GF-D8 (cell line): Measurements from ENCODE around the gene ABLIM2.
A peak's percentile ranks its signal among the peaks of the same experiment; 100 is the strongest.

Experiments used
- DNase-seq: peaks from one replicate; lab custom pipeline; 2025; lab: John Stamatoyannopoulos, UW

ABLIM2 gene

DNA sequence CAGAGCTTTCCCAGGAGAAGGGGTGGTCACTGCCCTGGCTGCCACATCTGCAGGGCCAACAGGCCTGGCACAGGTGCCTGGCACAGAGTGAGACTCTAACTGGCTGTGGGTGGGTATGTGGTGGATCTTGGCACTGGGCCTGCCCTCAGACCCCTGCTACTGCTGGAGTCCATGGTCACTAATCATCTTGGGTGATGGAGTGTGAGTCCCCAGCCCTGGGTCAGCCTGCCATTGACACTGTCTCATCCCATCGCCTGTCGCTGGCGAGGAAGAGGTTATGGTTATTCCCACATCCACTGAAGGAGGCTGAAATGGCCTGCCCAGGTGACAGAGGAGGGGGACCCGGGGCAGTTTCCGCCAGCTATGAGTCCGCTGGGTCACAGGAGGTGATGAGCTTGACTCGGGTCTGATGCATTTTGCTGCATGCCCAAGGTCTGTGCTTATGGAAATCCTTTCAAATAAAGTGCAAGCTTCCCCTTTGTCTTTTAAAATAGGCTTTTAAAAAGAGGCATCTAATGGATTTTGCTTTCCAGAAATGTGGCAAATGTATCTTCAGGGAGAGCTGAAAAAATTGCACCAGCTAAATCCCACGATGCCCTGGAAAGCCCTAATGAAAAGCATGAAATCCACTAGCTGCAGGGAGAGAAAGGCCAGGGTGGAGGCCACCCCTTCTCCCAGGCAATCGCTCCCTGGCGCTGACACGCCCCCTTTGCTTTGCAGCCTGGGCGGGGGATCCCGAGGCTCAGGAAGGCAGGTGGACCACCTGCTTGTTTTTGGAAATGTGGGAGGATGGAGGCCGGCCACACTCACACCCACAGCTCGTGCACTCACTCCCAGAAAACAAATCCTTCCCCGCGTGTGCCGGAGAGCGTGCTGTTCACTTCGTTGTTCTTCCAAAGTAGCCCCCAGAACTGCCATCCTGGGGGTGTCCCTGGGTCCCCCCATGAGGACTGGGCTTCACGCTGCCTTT is 54.9 kb downstream of the ABLIM2 start:
- no peak for DNase-seq

DNA sequence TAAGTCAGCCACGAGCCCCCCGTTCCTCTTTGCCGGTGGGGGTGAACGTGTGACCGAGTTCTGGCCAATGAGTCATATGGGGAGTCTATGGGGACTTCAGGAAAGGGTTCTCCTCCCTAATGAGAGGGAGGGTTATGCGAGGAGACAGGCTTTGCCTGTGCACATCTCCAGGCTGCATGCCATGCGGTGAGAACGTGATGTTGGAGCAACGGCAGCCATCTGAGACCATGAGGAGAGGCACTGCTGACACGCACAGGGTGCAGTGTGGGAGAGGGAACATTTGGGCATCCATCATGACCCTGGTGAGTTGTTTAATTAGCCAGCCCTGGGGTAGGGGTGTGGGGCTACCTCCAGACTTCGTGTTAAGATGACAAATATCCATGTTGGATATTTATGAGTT is 55.8 kb downstream of the ABLIM2 start:
- no peak for DNase-seq

DNA sequence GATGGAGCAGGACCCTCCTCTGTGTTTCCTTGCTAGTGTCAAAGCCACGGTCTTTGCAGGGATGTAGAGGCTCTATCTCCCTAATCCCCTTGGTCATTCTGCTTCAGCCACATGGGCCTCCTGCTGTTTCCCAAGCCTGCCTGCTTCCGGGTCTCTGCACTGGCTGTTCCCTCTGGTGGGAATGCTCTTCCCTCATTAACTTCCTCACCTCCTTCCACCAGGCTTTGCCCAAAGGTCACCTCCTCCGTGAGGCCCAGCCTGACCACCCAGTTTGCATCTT is 56.6 kb downstream of the ABLIM2 start:
- DNase-seq: no peak

DNA sequence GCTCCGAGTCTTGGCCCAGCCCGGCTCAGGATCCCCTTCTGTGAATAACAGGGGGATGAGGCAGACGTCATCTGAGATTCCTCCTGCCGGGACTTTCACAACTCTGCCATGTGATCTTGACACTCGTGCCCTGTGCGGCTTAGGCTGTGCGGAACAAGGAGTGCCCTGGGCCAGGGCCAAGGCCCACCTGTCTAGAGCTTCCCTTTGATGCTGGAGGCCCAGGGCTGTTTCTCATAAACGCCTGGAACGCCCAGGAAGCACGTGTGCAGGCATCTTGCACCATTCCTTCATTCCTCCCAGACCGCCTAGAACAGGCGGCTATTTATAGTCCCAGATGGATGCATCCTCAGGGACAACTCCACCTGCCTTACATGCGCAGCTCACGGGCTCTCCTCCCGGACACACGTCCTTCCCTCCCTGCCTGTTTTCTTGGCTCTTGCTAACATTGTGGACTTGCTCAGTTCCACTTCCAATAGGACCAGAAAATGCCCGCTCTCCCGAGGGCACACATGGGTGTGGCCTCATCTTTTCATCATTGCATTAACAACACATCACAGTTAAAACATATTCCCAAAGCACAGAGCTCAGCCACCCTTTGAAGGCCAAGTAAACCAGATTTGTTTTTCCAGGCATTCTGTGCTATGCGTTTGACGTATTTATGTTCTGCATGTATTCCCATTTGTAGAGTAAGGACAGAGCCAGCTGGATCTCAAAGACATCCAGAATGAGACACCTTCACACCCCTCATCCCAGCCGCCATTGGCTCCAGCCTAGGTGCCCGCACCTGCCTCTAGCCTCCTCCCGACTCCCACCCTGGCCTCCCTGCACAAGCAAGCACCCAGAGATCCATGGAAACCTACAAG is 57.2 kb downstream of the ABLIM2 start:
- DNase-seq: no peak

DNA sequence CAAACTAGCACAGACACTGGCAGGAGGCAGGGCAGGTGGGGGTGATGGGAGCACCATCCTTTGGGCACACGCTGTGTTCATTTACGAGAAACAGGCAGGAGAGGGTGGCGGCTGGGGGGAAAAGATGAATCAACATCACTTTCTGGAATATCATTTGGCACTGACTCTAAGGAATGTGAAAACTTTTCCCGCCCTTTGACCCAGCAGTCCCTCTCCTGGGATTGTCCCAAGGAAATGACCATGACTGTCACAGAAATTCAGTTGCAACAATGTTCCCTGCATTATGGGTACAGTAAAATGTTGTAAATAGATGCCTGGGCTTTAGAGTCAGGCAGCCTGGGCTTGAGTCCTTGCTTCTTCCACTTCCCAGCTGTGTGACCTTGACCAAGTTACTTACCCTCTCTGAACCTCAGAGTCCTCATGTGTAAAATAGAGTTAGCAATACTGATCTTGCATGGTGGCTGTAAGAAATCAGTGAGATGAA is 58.6 kb downstream of the ABLIM2 start:
- DNase-seq: no peak

DNA sequence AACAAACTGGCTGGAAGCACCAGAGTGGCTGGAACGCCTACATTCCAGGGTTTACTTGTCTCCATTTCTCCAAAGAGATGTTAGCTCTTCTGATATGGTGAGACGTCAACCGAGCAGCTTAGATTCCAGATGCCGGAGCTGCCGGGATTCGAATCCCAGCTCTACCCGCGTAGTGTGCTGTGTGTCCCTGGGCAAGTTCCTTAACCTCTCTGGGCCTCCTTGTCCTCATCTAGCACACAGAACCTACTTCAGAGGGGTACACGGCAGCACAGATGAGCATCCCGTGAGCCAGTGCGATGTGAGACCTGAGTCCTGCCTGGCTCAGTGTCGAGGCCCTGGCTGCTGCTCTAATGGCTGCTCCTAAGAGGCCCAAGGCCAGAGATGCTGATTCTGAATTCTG is 60.1 kb downstream of the ABLIM2 start:
- DNase-seq: no peak

DNA sequence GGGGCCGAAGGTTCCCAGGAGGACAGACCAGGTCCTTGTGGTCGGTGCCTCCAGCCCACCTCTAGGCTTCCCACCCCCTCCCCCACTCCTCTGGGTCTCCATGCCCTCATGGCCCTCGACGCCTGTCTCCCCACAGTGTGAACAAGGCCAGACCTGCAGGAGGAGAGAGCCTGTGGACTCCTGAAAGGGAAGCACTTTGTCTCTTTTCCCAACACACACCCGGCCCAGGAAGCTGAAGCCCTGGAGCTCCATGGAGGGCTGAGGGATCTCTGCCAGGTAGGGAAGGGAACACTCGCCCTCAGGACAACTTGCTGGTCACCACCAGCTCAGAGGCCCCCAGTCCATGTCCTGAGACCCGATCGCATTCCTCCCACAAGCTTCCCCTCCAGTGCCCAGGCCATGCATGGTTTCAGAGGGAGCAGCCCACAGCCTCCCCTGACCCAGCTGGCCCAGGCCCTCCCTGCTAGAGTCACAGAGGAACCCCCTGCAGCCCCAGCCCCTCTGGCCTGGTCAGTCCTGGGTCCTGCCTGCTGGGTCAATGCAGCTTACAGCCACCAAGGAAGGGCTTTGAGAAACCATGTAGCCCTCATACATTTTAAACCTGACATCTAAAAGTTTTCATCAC is 60.8 kb downstream of the ABLIM2 start:
- DNase-seq: no peak

DNA sequence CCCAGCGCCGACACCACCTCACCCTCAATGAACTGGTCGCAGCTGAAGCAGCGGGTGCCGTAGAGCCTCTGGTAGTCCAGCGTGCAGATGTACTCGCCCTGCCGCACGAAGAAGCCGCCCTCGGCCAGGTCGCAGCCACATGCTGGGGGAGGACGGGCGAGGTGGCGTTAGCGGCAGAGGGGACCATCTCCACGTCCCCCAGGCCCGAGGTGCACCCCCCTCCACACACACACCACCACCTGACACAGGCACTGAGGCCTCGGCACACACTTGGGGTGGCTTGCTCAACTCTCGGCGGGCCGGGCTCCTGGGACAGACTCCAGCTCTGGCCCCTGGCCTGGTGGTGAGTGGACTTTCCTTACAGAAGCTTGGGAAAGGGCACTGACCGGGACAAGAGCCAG is 61.5 kb downstream of the ABLIM2 start:
- DNase-seq: no peak

DNA sequence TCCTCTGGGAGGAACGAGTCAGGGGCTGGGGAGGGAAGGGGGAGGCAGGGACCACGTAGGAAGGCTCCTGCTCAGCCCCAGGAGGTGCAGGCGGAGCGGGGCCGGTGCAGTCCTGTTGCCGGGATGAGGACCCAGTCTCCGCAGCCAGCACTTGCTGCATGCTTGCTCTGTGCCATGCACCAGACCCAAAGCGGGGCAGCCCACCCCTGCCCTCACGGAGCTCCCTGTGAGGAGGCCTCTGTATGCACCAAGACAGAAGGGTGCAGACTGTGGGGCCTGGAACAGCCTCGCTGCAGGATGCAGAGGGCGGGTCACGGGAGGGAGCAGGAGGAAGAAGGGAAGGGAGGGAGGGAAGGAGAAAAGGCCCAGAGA is 61.9 kb downstream of the ABLIM2 start:
- no peak for DNase-seq

DNA sequence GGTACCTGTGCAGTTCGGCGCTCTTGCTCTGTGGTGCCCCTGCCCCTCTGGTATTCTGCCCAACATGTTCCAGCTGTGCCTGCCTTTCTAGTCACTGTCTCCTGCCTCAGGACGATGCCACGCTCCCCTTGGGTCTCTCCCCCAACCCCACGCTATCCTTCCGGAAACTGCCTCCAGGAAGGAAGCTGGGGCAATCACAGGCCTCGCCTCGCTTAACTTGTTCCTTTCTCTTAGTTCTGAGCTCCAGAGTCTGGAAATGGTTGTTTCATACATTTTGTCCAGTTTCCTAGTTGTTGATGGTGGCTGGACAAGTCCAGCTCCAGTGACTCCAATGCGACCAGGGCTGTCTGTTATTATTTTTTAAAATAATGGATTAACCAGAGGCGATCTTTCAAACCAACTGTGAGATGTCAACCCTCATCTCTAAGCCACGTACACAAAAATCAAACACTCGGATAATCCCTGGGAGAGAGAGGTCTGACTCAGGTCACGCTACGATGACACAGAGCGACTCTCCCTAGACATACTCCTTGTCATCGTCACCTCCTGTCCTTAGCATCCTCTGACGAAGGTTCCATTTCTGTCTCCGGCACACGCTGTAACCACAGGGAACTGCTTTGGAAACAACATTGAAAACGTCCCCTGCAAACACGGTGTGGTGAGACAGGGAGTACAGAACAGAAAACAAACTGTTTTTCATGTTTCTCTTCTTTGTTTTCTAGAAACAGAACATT is 62.5 kb downstream of the ABLIM2 start:
- DNase-seq: peak; percentile 1

DNA sequence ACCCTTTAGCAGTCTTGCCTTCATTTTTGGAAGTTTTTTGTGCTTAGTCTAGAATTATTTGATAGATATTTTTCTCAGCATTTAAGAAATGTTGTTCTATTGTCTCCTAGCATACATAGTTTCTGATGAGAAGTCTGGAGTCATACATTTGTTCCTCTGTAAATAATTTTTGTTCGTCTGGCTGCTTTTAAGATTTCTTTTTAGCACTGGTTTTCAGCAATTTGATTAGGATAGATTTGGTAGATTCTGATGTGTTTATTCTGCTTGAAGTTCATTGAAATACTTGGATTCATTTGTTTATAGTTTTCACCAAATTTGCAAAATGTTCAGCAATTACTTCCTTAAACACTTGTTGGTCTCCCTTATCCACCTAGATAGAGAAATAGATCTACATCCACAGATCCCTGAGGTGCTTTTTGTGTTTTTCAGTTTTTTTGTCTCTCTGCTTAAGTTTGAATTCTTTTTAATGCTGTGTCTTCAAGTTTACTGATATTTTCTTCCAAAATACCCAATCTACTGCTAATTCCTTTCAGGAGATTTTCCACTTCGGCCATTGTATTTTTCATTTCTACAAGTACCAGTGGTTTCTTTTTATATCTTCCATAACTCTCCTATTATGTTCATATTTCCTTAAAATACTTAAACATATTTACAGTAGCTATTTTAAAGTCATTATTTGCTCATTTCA is 64.9 kb downstream of the ABLIM2 start:
- no peak for DNase-seq

DNA sequence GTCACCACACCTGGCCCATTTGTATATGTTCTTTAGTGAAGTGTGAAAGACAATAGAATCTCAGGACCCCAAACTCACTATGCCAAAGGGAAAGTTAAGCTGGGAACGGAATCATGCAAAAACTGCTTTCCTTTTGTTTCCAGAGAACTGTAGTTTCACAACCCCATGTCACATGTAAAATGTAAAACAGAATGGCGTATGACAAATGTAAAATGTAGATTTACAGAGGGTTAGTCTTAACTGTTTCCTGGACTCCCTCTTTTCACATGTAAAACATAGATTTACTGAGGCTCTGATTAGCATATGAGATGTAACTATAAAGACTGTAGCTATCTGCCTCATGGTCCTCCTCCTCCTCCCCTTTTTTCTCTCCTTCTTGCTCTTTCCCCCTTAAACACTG is 66.3 kb downstream of the ABLIM2 start:
- DNase-seq: no peak

DNA sequence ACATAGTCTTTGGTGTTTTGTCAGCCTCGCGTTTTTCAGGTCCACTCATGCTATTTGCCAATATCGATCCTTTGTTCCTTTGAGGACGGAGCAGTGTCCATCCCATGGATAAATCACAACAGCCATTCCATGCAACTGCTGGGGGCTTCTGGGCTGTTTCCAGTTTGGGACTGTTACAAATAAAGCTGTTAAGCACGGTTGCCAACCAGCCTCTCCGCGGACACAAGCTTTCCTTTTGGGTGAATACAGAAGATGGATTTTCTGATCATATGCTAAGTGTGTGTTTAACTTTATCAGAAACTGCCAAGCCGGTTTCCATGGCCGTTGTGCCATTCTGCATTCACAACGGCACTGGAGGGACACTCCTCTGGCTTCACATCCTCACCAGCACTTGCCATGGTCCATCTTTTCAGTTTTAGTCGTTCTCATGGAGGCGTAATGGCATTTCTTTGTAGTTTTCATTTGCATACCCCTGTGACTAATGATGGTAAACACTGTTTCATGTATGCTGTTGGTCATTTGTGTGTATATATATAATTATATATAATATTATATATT is 67.8 kb downstream of the ABLIM2 start:
- DNase-seq: no peak

DNA sequence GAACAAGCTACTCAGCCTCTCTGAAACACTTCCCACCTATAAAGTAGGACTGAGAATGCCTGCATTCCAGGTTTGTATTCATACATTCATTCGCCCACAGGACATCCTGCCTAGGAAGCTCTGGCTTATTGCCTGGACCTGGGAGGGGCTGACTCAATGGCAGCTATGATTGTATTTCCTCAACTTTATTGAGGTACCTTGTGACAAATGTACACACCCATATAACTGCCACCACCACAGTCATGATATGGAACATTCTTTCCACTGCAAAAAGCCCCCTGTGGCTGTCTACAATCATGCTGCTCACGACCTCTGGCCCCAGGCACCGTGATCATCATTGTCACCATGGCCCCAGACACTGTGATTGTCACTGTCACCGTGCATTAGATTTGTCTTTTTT is 68.3 kb downstream of the ABLIM2 start:
- DNase-seq: no peak

DNA sequence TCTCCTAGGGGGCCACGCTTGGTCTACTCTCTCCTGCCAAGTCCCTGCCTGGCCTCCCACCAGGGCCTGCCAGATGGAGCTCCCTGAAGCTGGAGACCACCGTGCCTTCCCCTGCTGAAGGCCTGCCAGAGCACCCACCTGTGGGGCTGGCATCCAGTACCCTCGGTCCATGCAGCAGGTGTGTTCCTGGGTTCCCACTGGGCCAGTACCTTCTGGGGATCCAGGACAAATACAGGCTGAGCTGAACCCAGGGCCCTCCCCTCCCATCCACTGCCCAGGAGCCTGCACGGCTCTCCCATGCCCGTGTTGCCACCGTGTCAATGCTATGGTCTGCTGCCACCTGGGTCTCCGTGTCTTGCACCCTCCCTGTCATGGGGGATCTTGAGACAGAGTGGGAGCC is 68.8 kb downstream of the ABLIM2 start:
- DNase-seq: no peak

DNA sequence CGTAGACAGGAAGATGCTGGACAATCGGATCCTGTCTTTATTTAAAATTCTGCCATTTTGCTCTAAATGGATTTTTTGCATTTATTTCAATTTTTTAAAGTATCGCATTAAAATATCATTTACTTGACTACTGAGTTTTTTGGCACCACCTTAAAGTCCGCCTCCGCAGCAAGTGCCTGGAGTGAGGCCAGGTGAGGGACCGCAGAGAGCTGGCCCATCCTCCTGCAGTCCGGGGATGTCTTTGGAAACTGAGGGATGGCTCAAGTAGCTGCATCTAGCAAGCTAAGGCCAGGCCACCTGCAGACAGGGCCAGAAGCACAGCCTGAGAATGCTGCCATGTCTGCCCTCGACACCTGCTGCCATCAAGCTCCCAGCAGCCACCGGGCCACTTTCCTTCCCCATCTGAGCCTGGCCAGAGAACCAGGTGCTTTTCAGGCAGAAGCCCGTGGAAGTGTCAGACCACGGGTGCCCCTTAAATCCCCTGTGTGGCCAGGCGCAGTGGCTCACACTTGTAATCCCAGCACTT is 69.6 kb downstream of the ABLIM2 start:
- no peak for DNase-seq

DNA sequence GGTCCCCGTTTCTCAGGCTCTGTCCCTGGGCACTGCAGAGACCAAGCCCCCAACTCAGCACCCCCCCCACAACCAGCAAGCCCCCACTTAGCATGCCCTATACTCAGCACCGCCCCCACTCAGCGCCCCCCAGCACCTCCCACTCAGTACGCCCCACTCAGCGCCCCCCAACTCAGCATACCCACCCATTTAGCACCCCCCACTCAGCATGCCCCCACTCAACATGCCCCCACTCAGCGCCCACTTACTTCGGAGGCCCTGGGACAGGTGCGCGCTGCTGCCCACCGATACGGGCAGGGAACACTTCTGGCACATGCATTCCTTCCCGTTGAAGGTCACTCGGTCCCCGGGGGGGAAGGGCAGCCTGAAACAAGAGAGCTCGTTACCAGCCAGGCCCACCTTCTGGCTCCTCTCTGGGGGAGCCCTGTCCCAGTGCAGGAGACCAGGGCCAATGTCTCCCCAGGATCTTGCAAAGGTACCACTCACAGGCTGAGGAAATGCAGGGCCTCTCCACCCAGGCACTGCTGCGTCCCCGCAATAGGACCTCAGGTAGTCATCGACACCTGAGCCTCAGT is 70.6 kb downstream of the ABLIM2 start:
- DNase-seq: no peak

DNA sequence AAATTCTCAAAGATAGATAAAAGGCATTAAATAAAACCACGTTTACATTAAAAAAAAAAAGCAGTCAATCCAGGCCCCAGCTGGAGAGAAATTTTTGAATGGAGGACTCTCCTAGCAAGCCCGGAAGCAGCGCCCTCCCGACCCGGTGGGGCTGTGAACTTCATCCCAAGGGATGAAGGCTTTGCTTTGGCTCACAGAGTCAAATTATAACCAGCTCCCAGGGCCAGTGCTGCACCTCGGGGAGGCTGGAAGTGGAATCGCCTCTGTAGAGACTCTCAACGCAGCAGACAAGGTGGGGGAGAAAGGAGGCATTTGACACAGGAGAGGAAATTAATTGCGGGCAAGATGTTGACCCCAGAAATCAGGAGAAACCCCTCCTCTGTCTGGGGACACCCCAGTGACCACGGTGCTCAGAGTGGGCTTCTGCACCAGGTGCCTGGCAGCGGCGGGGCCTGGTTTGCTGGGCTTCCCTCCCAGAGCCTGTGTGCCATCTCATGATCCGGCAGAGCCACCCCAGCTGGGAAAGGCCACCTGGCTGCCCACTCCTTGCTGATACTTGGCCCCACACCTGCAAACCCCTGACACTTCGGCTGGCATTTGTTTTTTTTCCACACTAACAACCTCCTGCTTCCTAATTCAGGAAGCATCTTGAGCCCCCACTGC is 71.7 kb downstream of the ABLIM2 start:
- no peak for DNase-seq

DNA sequence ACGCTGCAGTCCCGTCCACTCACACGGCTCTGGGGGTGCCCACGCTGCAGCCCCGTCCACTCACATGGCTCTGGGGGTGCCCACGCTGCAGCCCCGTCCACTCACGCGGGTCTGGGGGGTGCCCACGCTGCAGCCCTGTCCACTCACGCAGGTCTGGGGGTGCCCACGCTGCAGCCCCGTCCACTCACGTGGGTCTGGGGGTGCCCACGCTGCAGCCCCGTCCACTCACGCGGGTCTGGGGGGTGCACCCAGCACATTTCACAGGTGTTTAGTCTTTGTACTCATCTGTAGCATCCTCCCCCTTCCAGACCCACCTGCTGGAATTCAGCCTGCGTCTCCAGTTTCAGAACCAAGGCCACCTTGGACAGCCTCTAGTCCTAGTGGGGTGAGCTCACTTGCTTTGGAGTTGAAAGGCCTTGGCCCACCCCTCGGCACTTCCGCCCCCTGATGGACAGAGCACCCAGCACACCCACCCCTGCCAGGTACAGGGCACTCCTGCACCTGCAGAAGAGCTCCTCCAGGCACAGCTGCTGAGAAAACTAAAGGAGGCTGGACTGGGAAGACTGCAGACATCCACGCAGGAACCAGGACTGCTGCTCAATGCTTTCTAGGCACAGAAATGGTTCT is 73.0 kb downstream of the ABLIM2 start:
- no peak for DNase-seq
